Cardiac muscle cell (in vitro differentiated cells and primary cell): ENCODE results near the gene ATG10. TPM values are rescaled to one million over a fixed set of nuclear protein-coding genes. Genes with fewer than 3 reads are reported as not detected.

Experiments used
- DNase-seq, 2 donors: peaks; one replicate each; pipeline versions ENCODE4 v3.0.0 to v3.0.0-alpha.2; 2010 to 2017; ENCODE audit warnings: low read depth in 1 of 2, low spot score in 1 of 2
- H3K27ac ChIP-seq: fragments of 200-600 bp; sonication (generic); 2 replicates; pipeline ENCODE4 v1.5.1; 2016
- H3K27me3 ChIP-seq: fragments of 200-600 bp; sonication (generic); 2 replicates; pipeline ENCODE4 v1.6.0; 2016; ENCODE audit warnings: control low read depth
- H3K36me3 ChIP-seq: fragments of 200-600 bp; sonication (generic); 2 replicates; pipeline ENCODE4 v1.5.1; 2016; ENCODE audit warnings: control low read depth
- H3K4me1 ChIP-seq: fragments of 200-600 bp; sonication (generic); 2 replicates; pipeline ENCODE4 v1.8.1; 2017; ENCODE audit warnings: low read depth, mild to moderate bottlenecking, mixed run types
- H3K4me3 ChIP-seq: fragments of 200-600 bp; sonication (generic); 2 replicates; pipeline ENCODE4 v1.5.1; 2016; ENCODE audit warnings: mild to moderate bottlenecking
- H3K9me3 ChIP-seq: fragments of 200-600 bp; sonication (generic); 2 replicates; pipeline ENCODE4 v1.5.1; 2017; ENCODE audit warnings: low read depth, mild to moderate bottlenecking, control low read depth
- CTCF ChIP-seq: IDR thresholded peaks from 2 replicates; pipeline ENCODE4 v1.5.1; 2012; ENCODE audit warnings: low read depth, mild to moderate bottlenecking, low read length
- polyA plus RNA-seq: library from polyadenylated mRNA; unstranded; fragments of >200 nt; fragmentation: Nextera tagmentation; extraction: Ambion mirVana; gene quantifications from 2 replicates; pipeline ENCODE4 v1.2.1, GENCODE V29; 2016
- total RNA-seq: library from RNA; depleted of rRNA; stranded (reverse); fragments of >200 nt; gene quantifications from 2 replicates; pipeline ENCODE4 v1.2.3, GENCODE V29; 2016

ATG10 gene
- total and polyA plus RNA-seq, 2 experiments from 2014 or later: 9.0 to 28.0 TPM

- Histone ChIP-seq H3K36me3 (no peaks in the 10 kb centered on the region), H3K27ac (no peak overlapping the region), H3K4me3 (no peak overlapping the region), H3K27me3 (no peaks in the 10 kb centered on the region), H3K4me1 (no peaks in the 10 kb centered on the region), H3K9me3 (no peaks in the 10 kb centered on the region)
- TF ChIP-seq CTCF: no peak
- no peak for DNase-seq
These were observed 179.4 kb downstream of the ATG10 start for GRCh38 chr5:82151204-82151603.

- Histone ChIP-seq H3K27me3 (no peaks in the 10 kb centered on the region), H3K9me3 (no peaks in the 10 kb centered on the region), H3K4me3 (no peak overlapping the region), H3K36me3 (no peaks in the 10 kb centered on the region), H3K4me1 (no peaks in the 10 kb centered on the region), H3K27ac (no peak overlapping the region)
- DNase-seq: no peak
- no peak for TF ChIP-seq CTCF
These were observed 179.8 kb downstream of the ATG10 start for GRCh38 chr5:82151662-82152061.

GRCh38 chr5:82152978-82153481 lies 181.2 kb downstream of the ATG10 start:
- no peak overlapping the region for H3K4me3 ChIP-seq
- no peaks in the 10 kb centered on the region for H3K9me3 ChIP-seq
- no peaks in the 10 kb centered on the region for H3K36me3 ChIP-seq
- TF ChIP-seq CTCF: no peak
- H3K4me1 ChIP-seq: no peaks in the 10 kb centered on the region
- no peak overlapping the region for H3K27ac ChIP-seq
- no peak for DNase-seq
- no peaks in the 10 kb centered on the region for H3K27me3 ChIP-seq

GRCh38 chr5:82154776-82155175 lies 183.0 kb downstream of the ATG10 start:
- no peak for DNase-seq
- H3K4me3 ChIP-seq: no peak overlapping the region
- H3K4me1 ChIP-seq: no peaks in the 10 kb centered on the region
- H3K36me3 ChIP-seq: no peaks in the 10 kb centered on the region
- no peaks in the 10 kb centered on the region for H3K9me3 ChIP-seq
- TF ChIP-seq CTCF: no peak
- H3K27ac ChIP-seq: no peak overlapping the region
- no peaks in the 10 kb centered on the region for H3K27me3 ChIP-seq

GRCh38 chr5:82155305-82155704 lies 183.5 kb downstream of the ATG10 start:
- Histone ChIP-seq H3K36me3 (no peaks in the 10 kb centered on the region), H3K4me3 (no peak overlapping the region), H3K9me3 (no peaks in the 10 kb centered on the region), H3K4me1 (no peaks in the 10 kb centered on the region), H3K27ac (no peak overlapping the region), H3K27me3 (no peaks in the 10 kb centered on the region)
- no peak for DNase-seq
- TF ChIP-seq CTCF: no peak

- no peak overlapping the region for H3K4me3 ChIP-seq
- H3K4me1 ChIP-seq: no peaks in the 10 kb centered on the region
- no peak for DNase-seq
- no peaks in the 10 kb centered on the region for H3K9me3 ChIP-seq
- no peak overlapping the region for H3K27ac ChIP-seq
- H3K27me3 ChIP-seq: no peaks in the 10 kb centered on the region
- TF ChIP-seq CTCF: no peak
- H3K36me3 ChIP-seq: no peaks in the 10 kb centered on the region
These were observed 185.1 kb downstream of the ATG10 start for GRCh38 chr5:82156874-82157273.
